ENCODE measurements around the gene ZNF581.

ZNF581 gene

DNA sequence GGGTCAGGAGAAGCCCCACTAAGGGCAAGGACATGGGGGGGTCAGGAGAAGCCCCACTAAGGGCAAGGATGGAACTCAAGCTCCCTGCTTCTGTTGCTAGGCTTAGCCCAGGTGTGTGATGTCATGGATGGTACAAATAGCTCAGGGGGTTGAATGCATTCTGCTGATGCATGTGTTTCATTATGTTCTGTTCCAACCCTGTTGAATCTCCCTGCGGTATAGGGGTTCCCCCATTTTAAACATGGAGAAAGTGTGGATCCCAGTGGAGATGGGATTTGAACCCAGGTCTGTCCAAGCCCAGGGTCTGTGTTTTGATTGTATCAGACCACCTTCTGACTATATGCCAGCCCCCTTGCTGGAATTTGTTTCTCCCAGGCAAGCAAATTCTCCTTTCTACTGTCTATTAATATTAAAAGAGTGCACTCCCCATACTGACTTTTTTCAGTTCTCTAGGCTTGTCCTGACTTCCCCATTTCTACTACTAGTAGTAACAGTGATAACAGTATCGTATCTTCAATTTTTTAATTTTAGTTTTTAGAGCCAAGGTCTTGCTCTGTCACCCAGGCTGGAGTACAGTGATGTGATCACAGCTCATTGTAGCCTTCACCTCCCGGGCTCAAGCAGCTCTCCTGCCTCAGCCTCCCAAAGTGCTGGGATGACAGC lies 31.3 kb upstream of the ZNF581 start:
- DNase-seq, result no peak

DNA sequence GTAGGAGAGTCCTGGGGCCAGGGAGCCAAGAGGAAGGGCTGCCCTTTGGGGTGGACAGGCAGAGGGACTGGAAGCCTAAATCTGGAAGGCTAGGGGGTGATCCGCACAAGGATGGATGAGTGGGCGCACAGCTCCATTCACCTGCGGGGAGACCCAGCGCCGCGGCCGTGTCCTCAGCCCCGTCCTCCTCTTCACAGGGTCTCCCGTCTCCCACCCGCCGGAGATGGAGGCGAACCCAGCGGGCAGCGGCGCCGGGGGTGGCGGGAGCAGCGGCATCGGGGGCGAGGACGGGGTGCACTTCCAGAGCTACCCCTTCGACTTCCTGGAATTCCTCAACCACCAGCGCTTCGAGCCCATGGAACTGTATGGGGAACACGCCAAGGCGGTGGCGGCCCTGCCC lies 30.1 kb upstream of the ZNF581 start:
- DNase-seq, result no peak

DNA sequence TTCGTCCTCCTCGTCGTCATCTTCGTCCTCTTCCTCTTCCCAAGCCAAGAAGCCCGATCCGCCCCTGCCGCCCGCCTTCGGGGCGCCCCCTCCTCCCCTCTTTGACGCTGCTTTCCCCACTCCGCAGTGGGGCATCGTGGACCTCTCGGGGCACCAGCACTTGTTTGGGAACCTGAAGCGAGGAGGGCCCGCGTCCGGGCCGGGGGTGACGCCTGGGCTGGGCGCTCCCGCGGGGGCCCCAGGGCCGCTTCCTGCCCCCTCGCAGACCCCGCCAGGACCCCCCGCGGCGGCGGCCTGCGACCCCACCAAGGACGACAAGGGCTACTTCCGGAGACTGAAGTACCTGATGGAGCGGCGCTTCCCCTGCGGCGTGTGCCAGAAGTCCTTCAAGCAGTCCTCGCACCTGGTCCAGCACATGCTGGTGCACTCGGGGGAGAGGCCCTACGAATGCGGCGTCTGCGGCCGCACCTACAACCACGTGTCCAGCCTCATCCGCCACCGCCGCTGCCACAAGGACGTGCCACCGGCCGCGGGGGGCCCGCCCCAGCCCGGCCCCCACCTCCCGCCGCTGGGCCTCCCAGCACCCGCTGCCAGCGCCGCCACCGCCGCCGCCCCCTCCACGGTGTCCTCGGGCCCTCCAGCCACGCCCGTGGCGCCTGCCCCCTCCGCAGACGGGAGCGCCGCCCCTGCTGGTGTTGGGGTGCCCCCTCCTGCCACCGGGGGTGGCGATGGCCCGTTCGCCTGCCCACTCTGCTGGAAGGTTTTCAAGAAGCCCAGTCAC lies 29.3 kb upstream of the ZNF581 start:
- DNase-seq, result no peak

GRCh38 chr19:55614711-55615542 lies 28.5 kb upstream of the ZNF581 start:
- no peak for DNase-seq

DNA sequence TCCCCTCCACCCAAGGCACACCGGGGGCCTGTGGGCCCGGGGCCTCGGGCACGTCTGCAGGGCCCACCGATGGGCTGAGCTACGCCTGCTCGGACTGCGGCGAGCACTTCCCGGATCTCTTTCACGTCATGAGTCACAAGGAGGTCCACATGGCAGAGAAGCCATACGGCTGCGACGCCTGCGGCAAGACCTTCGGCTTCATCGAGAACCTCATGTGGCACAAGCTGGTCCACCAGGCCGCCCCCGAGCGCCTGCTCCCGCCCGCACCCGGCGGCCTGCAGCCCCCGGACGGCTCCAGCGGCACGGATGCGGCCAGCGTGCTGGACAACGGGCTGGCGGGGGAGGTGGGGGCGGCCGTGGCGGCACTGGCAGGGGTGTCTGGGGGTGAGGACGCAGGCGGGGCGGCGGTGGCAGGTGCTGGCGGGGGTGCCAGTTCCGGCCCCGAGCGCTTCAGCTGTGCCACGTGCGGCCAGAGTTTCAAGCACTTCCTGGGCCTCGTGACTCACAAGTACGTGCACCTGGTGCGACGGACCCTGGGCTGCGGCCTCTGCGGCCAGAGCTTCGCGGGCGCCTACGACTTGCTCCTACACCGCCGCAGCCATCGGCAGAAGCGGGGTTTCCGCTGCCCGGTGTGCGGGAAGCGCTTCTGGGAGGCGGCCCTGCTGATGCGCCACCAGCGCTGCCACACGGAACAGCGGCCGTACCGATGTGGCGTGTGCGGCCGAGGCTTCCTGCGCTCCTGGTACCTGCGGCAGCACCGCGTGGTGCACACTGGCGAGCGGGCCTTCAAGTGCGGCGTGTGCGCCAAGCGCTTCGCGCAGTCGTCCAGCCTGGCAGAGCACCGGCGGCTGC lies 27.7 kb upstream of the ZNF581 start:
- DNase-seq, result no peak

DNA sequence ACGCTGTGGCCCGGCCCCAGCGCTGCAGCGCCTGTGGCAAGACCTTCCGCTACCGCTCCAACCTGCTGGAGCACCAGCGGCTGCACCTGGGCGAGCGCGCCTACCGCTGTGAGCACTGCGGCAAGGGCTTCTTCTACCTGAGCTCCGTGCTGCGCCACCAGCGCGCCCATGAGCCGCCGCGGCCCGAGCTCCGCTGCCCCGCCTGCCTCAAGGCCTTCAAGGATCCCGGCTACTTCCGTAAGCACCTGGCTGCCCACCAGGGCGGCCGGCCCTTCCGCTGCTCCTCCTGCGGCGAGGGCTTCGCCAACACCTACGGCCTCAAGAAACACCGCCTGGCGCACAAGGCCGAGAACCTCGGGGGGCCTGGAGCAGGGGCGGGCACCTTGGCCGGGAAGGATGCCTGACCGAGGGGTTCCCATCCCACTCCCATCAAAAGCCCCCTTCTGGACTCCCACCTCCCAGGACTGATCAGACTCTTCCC lies 27.0 kb upstream of the ZNF581 start:
- DNase-seq, result no peak

DNA sequence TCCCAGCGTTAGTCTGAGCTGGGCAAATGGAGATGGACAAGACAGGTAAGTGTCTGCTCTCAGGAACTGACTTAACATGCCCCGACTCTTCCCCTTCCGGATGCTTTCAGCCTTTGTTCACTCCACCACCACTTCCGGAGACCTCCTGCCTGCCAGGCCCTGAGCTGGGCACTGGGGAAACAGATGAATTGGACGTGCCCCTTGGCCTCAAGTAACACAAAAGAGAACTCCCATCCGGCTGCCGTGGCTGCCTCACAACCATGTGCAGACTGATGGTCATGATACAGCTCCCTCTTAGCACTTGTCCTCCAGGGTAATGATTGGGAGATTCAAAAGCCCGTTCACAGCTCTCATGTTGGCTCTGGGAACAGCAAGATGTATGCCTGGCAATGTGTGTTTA lies 26.0 kb upstream of the ZNF581 start:
- no peak for DNase-seq

- DNase-seq, result no peak
Measured at GRCh38 chr19:55618426-55618825, 25.0 kb upstream of the ZNF581 start.

DNA sequence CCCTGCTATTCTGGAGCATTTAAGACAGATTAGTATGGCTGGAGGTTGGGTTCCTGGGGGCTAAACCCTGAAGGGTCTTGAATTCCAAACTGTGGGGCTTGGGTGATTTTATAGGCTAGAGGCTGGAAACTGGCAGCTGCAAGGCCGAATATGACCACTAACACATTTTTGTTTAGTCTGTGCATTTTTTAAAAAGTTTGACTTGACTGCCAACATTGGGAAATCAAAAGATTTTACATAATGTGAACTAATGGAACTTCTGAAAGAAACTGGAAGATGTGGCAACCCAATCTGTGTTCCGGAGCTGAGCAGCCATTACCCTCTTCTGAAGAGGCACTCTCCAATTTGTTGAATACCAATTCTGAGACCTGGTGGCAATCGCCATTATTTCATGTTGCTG lies 24.2 kb upstream of the ZNF581 start:
- no peak for DNase-seq

DNA sequence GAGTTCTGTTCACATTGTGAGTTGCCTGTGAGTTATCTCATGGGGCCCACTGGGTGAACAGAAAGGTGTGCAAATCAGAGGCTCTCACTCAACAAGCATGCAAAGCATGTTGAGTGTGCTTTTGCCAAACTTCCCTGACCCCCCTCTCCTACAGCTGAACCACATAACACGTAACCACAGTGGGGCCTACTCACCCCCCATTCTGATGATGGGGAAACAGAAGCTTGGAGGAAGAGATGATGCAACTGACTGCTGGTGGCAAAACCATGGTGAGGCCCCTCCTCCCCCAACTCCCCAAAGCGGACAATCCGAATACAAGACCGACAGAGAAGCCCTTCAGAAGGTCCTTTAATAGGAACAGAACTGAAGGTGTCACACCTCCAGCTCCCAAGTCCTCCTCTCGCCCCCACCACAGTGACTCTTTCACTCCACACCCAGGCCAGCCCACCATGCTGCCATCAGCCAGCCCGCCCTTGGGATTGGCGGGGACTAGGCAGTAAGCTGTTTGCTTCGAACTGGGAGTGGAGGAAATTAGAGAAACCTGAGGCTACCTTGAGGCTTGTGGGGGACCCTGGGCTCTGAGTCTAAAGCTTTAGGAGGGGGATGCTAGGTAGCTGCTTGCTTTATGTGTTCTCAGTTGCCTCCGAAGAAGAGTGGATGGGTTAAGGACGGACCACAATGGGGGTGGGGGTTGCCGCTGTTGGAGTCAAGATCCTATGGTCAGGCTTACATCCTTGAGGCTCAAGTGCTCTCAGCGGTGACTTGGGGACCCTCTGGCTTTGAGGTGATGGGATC lies 22.8 kb upstream of the ZNF581 start:
- DNase-seq, result no peak

DNA sequence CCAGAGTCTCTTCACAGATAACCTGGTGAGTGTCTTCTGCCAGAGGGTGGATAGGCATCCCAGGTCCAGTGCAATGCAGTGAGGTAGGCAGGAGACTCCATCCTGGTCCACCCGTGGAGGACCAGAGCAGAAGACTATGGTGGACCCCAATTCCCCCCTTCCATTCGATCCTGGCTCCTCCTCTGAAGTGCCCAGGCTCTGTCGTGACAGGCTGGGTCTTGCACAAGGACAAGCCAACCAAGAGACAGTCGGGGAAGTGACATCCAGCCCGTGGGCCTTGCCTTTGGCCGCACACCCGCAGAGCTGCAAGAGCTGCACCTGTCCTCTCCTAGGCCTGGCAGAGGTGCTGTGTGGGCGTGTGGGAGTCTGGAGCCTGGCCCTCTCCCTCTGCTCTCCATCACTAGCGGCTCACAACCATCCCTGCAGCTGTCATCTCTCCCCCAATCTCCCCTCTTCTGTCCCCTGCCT lies 22.2 kb upstream of the ZNF581 start:
- no peak for DNase-seq

- no peak for DNase-seq
Measured at GRCh38 chr19:55621673-55622231, 21.7 kb upstream of the ZNF581 start.

GRCh38 chr19:55622242-55622969 lies 21.0 kb upstream of the ZNF581 start:
- no peak for DNase-seq

- DNase-seq, result no peak
Measured at GRCh38 chr19:55623130-55623529, 20.3 kb upstream of the ZNF581 start.

- DNase-seq, result no peak
Measured at GRCh38 chr19:55623561-55623960, 19.9 kb upstream of the ZNF581 start.

DNA sequence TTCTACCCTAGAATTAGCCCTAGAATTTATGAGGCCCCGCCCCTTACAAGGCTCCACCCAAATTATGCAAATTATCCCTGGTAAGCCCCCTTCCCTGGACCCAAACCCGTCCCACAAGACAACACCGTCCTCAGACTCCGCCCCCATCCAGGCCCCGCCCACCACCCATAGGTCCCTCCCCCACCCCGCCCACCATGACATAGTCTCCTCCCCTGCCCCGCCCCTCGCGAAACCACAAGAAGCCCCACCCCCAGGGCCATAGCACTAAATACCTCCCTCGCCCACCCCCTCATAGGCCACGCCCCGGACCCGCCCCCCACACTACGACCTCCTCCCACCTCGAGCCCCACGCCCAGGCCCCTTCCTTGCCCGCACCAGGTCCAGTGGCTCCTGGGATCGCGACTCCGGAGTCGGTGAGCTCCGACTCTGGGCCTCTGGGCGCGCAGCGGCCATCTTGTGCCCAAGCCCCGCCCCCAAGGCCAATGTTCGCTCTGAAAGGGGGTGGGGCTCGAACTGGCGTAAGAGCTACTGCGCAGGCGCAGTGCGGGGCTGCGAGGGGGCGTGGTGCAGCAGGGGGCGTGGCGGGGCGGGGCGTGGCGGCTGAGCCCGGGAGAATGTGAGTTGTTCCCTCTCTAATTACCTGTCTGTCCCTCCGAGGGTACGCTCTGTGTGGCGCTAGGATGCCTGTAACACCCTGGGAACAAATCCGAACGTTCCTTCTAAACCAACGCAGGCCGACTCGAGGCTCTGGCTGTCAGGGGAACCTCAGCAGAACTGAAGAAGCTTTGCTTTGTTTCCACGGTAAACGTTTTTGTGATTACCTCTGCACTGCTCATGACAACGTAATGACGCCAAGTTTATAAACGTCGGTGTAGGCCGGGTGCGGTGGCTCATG lies 19.1 kb upstream of the ZNF581 start, which contains the start of gene ZNF784:
TSS of gene ZNF784 (minus strand) at position 458 of the 895 bp plus-strand sequence. CDS start at position 453, 5 bp downstream.
- peak; percentile 93 for DNase-seq

DNA sequence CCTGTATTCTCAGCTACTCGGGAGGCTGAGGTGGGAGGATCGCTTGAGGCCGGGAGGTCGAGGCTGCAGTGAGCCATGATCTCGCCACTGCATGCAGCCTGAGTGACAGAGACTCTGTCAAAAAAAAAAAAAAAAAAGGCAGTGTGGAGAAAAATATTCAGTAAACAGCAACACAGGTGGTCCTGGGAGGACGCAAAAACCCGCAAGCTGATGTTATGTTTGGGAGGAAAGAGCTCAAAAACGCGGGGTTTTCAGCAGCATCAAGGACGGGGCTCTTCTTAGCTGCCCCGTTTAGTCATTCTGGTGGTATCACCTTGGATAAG lies 18.5 kb upstream of the ZNF581 start:
- DNase-seq, result no peak

DNA sequence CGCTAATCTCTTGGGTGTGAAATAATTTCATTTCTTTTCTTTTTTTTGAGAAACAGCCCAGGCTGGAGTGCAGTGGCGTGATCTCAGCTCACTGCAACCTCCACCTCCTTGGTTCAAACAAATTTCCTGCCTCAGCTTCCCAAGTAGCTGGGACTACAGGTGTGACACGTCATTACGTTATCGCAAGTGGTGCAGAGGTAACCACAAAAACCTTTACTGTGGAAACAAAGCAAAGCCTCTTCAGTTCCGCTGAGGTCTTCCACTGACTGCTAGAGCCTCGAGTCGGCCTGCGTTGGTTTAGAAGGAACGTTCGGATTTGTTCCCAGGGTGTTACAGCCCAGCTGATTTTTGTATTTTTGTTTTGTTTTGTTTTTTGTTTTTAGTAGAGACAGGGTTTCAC lies 17.1 kb upstream of the ZNF581 start:
- peak; percentile 50 for DNase-seq

GRCh38 chr19:55632463-55632834 lies 11.0 kb upstream of the ZNF581 start:
- peak; percentile 95 for DNase-seq

GRCh38 chr19:55633861-55634260 lies 9.6 kb upstream of the ZNF581 start:
- DNase-seq, result no peak
